T-helper 2 cell treated with Interferon-gamma antibody and Interleukin-4, amounts not matched to agents 100 ng/mL and 5 ng/mL, for 36 hours (primary cell): ENCODE results near the gene TMEM87A. TPM values are rescaled to one million over a fixed set of nuclear protein-coding genes. Genes with fewer than 3 reads are reported as not detected.

Experiments used
- intact Hi-C: fragments of 100-400 bp; cut with micrococcal nuclease; formaldehyde crosslinking; loops from one replicate; pipeline ENCODE4 v1.15.1; 2023
- total RNA-seq: library from RNA; stranded (reverse); gene quantifications from 2 replicates; pipeline ENCODE4 v1.2.3, GENCODE V29; 2022

The TMEM87A gene
- total RNA-seq, 1 donor from 2014 or later: 42.1 TPM

DNA sequence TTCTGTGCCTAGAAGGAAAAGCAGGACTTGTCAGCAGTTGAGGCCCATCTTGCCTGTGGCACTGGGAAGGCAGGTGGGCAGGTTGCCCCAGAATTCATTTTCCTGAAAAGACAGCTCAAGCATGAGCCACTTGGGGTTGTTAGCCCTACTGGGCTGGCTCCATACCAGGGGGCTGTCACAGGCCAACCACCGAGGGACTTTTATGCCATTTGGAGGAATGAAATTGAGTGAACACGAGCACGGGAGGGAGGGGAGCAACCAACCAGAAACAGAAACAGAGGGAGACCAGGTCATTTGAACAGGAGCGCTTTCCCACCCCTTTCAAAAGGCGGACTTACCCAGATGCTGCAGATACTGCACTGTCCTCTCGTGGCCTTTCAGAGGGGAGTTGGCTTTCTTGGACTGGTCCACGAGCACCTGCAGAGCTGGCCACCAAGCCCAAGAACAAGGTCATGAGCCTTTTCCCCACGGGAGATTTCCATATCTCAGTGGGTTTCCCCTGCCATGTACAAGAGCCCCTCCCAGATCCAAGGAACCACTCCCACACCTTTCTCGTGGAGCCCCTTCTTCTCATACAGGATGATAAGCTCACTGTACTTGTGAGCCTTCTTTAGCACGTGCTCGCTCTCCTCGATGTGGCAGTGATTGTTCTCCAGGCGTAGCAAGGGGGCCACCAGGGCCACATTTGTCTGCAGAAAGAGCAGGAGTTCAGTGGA is 106.8 kb downstream of the TMEM87A start:
- intact Hi-C loops: no loop called here

DNA sequence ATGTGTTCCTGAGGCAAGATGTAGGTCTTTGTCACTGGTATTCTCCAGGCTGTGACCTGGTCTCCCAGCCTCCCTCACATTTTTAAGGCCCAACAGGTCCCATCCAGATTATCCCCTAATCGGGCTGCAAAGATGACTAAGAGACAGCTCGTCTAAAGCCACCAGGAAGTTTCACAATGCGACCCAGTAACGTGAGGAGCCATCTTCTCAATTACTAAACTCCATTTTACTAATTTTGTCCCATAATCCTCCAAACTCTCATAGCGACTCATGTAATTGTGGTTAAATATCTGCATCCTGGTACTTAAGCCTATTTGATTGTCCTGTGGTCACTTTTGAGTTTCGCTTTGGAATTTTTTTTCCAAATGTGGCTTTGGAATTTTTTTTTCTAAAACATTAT is 108.1 kb downstream of the TMEM87A start:
- intact Hi-C loops: no loop called here

DNA sequence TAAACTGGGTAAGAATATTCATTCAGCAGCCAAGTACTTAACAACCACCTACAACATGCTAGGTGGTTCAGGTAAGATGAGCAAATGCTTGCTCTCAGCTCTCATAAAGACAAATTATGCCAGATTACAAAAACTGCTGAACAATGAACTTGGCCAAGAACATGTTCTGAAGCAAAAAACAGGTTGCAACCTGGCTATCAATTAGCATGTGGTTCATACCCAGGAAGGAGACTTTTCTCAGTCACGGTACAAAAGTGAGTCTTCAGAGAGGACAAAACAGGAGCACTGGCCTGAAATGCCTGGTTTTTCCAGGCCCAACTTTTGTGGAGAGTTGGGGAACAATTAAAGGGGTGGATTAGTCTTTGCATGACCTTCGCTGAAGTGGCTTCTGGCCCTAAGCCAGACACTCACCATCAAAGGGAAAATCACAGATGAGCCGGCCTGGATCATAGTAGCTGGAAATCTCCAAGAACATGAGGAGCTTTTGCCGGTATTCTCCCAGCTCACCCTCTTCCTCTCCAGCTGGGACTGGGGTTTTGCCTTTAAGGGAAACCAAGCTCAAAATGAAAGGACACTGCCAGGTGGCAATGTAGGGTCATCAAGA is 109.2 kb downstream of the TMEM87A start:
- intact Hi-C loops: no loop called here

DNA sequence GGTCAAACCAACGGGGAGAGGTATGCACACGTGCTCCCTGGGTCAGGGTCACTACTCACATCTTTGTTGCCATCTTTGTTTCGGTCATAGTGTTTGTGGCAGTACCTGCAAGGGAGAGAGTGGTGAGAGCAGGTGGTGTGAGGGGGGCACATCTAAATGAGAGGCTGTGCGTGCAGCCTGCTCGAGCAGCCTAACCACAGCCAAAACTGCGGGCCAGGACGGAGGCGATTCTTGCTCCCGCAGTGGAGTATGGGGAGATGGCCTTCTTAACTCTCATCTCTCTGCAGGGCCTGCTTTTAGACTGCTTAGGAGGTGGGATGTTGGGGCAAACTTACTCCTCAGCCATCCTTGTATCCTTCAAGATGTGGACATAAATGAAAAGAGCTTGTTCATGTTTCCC is 109.9 kb downstream of the TMEM87A start:
- intact Hi-C loops: no loop called here

Other genes starting within 250 kb of the TMEM87A start
- gene PLA2G4D, start 178.9 kb downstream of the TMEM87A start, total RNA-seq: not detected in 2 replicates
- not detected in 2 replicates for gene PLA2G4F, start 116.8 kb downstream of the TMEM87A start, total RNA-seq
- gene VPS39, start 65.1 kb downstream of the TMEM87A start, total RNA-seq: 71.1 and 74.1 TPM in 2 replicates
- gene GANC, start 232 bp downstream of the TMEM87A start, total RNA-seq: 30.4 and 36.6 TPM in 2 replicates
- gene CAPN3, start 86.1 kb upstream of the TMEM87A start, total RNA-seq: 3.1 and 4.7 TPM in 2 replicates
- gene ZNF106, start 217.7 kb upstream of the TMEM87A start, total RNA-seq: 45.1 and 49.6 TPM in 2 replicates
- 58.6 and 62.3 TPM in 2 replicates for gene SNAP23, start 222.2 kb upstream of the TMEM87A start, total RNA-seq